OCI-LY7 (cell line): ENCODE results near the gene RLBP1.

ENCODE experiments used
- EZH2phosphoT487 ChIP-seq: fragments of 200-600 bp; sonication (generic); IDR thresholded peaks from 2 replicates; pipeline ENCODE4 v1.6.1; 2018; ENCODE audit warnings: low read depth, borderline replicate concordance, mild to moderate bottlenecking, mixed run types, antibody characterized with exemption, low read length, moderate library complexity, mixed read lengths
- TF ChIP-seq, protein P1 (sequence below): fragments of 200-600 bp; sonication (generic); conservative IDR thresholded peaks from 2 replicates; pipeline ENCODE4 v1.5.1; 2014; ENCODE audit warnings: mild to moderate bottlenecking, antibody characterized with exemption, low read length, moderate library complexity, mixed read lengths

DNA sequence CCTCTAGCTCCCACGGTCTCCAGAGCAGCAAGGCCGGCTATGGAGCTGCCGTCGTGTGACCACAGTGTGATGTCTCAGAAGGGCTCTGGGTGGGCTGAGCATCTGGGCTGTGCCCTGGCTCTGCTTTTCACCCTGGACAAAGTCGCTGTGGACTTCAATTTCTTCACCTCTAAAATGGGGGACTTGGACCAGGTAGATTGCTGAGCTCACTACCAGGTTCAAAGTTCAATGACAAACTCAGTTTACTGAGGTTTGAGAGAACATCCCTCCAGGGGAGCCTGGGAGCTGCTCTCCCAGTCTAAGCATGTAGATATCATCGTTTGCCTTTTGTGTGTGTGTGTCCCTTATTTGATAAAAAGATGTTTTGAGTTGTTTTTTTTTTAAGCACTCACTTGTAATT lies 25.1 kb downstream of the RLBP1 start:
- TF ChIP-seq, protein P1, sequence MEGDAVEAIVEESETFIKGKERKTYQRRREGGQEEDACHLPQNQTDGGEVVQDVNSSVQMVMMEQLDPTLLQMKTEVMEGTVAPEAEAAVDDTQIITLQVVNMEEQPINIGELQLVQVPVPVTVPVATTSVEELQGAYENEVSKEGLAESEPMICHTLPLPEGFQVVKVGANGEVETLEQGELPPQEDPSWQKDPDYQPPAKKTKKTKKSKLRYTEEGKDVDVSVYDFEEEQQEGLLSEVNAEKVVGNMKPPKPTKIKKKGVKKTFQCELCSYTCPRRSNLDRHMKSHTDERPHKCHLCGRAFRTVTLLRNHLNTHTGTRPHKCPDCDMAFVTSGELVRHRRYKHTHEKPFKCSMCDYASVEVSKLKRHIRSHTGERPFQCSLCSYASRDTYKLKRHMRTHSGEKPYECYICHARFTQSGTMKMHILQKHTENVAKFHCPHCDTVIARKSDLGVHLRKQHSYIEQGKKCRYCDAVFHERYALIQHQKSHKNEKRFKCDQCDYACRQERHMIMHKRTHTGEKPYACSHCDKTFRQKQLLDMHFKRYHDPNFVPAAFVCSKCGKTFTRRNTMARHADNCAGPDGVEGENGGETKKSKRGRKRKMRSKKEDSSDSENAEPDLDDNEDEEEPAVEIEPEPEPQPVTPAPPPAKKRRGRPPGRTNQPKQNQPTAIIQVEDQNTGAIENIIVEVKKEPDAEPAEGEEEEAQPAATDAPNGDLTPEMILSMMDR = no peak
- no peak for TF ChIP-seq EZH2phosphoT487
